Body of pancreas (tissue), 4 donors: ENCODE measurements around the gene SPAG9.

Experiments used
- CTCF ChIP-seq, 7 experiments: fragments of 450-650 bp in 4 of 7; fragments of 200-600 bp in 3 of 7; sonication (generic) in 3 of 7; IDR thresholded peaks; one replicate each; pipeline ENCODE4 v1.5.1; 2016 to 2019; ENCODE audit warnings: antibody characterized with exemption in 7 of 7
- POLR2A ChIP-seq, 3 donors: fragments of 450-650 bp; IDR thresholded peaks; one replicate each; pipeline ENCODE4 v1.6.1; 2016; ENCODE audit warnings: antibody characterized with exemption in 3 of 3, mild to moderate bottlenecking in 2 of 3

GRCh38 chr17:50939542-50939794, 181.2 kb downstream of the SPAG9 start:
- TF ChIP-seq CTCF (IDR thresholded peaks at IDR 0.05): no peak
- TF ChIP-seq POLR2A (IDR thresholded peaks at IDR 0.05): no peak
